Measurements from ENCODE around the gene TUBB6.

DNA sequence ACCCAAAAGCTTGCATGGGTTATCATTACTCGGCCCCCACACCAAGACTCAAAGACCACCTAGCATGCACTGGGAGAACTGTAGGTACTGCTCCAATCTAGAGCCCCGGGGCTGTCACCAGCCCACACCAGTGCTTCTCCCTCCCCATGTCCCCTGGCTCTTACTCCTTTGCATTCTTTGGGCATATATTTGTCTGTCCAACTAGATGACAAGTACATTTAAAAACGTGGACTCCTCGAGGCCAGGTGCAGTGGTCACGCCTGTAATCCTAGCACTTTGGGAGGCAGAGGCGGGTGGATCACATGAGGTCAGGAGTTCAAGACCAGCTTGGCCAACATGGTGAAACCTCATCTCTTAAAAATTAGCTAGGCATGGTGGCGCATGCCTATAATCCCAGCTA lies 61.2 kb downstream of the TUBB6 start:
- no peak for TF ChIP-seq CTCF (IDR thresholded peaks at IDR 0.05)
- TF ChIP-seq POLR2A (IDR thresholded peaks at IDR 0.05), result no peak
